Measurements from ENCODE around the gene GGPS1. TPM values are rescaled to one million over a fixed set of nuclear protein-coding genes. Genes with fewer than 3 reads are reported as not detected.

Gene GGPS1
- polyA plus RNA-seq, 4 donors = 19.7 to 36.2 (median 23.0) TPM

DNA sequence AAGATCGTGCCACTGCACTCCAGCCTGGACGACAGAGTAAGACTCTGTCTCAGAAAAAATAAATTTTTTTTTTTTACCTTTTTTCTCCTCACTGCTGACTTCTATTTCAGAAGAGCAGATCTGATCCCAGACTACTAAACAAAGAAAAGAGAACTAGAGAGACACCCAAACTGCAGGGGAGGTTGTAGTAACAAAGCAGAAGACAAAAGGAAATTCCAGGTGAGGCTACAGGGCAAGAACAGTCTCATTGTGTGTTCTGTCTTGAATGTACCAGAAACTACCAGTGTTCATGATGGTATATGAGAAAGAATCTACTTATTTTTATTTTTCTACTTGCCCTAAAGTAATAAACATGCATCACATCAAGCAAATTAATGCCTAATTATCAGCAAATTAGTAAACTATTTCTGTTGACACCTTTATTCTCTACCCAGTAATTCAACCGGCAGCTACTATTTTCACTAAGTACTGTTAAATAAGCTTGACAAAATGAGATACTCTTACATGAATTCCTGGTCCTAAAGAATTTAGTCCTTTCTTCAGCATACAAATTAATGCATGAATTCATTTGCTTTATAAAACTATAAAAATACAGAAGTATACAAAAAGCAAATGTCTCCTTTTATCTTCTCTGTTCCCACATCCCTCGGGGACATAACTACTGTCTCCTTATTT, 41.0 kb upstream of the GGPS1 start:
- WGBS, 3 donors = 87 to 93% (median 91%) methylated on average over 4 of the region's 4 CpGs
- no peak for FAIRE-seq
- Histone ChIP-seq H3K27ac (ENCODE audit: low read depth in 1 of 3, low read length in 2 of 3) (no peak overlapping the region), H3K4me3 (ENCODE audit: low read depth in 1 of 3, low read length in 3 of 3) (no peak overlapping the region), H3K27me3 (ENCODE audit: control insufficient read depth in 3 of 3, insufficient read depth in 3 of 3, low read length in 3 of 3) (no peaks in the 10 kb centered on the region), H3K36me3 (ENCODE audit: control insufficient read depth in 3 of 3, insufficient read depth in 2 of 3, low read depth in 1 of 3, low read length in 3 of 3) (no peaks in the 10 kb centered on the region), H3K9me3 (ENCODE audit: control insufficient read depth in 2 of 2, insufficient read depth in 1 of 2, low read depth in 1 of 2, low read length in 1 of 2) (no peaks in the 10 kb centered on the region), H3K4me1 (ENCODE audit: control insufficient read depth in 3 of 3, insufficient read depth in 2 of 3, low read depth in 1 of 3, low read length in 2 of 3) (no peaks in the 10 kb centered on the region)
- DNase-seq = no peak

DNA sequence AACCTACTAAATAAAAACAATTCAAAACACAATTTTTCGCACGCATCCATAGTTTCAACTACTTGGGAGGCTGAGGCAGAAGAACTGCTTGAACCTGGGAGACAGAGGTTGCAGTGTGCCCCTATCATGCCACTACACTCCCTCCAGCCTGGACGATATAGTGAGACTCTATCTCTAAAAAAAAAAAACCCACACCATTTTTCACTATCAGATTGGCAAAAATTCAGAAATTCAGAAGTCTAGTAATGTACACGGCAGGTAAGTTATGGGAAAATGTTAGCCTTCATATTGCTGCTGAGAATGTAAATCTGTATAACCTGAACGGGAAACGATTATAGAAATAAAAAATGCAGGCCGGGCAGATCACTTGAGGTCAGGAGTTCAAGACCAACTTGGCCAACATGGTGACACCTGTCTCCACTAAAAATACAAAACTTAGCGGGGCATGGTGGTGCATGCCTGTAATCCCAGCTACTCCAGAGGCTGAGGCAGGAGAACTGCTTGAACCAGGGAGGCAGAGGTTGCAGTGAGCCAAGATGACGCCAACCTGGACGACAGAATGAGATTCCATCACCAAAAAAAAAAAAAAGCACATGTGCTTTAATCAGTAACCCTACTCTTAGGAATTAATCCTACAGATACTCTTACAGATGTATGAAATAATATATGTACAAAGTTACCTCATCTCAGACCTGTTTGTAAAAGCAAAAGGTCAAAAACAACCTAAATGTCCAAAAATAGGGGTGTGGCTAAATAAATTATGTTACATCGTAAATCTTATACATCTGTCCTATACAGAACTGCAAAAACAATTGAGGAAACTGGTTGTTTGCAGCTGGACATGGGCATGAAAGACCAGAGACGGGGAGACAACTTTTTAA, 38.3 kb upstream of the GGPS1 start:
- H3K36me3 ChIP-seq (ENCODE audit: control insufficient read depth in 3 of 3, insufficient read depth in 2 of 3, low read depth in 1 of 3, low read length in 3 of 3) = no peaks in the 10 kb centered on the region
- no peaks in the 10 kb centered on the region for H3K4me1 ChIP-seq (ENCODE audit: control insufficient read depth in 3 of 3, insufficient read depth in 2 of 3, low read depth in 1 of 3, low read length in 2 of 3)
- H3K9me3 ChIP-seq (ENCODE audit: control insufficient read depth in 2 of 2, insufficient read depth in 1 of 2, low read depth in 1 of 2, low read length in 1 of 2) = no peaks in the 10 kb centered on the region
- DNase-seq (no peak), FAIRE-seq (no peak)
- no peaks in the 10 kb centered on the region for H3K27me3 ChIP-seq (ENCODE audit: control insufficient read depth in 3 of 3, insufficient read depth in 3 of 3, low read length in 3 of 3)
- no peak overlapping the region for H3K27ac ChIP-seq (ENCODE audit: low read depth in 1 of 3, low read length in 2 of 3)
- no peak overlapping the region for H3K4me3 ChIP-seq (ENCODE audit: low read depth in 1 of 3, low read length in 3 of 3)
- WGBS, 3 donors = 86 to 88% (median 86%) methylated on average over 12 of the region's 12 CpGs

DNA sequence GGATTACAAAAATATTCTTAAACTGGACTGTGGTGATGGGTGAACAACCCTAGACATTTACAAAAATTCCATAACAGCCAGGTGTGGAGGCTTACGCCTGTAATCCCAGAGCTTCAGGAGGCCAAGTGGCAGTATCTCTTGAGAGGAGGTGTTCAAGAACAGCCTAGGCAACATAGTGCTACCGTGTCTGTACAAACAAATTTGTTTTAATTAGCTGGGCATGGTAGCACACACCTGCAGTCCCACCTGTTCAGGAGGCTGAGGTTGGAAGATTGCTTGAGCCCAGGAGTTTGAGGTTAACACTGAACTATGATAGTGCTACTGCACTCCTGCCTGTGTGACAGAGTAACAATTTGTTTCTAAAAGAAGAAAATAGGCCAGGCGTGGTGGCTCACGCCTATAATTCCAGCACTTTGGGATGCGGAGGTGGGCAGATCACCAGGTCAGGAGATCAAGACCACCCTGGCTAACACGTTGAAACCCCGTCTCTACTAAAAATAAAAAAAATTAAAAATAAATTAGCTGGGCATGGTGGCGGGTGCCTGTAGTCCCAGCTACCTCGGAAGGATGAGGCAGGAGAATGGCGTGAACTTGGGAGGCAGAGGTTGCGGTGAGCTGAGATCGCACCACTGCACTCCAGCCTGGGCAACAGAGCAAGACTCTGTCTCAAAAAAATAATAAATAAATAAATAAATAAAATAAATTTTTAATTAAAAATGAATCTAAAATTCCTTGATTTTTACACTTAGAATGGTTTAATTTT, 37.4 kb upstream of the GGPS1 start:
- Histone ChIP-seq H3K4me1 (ENCODE audit: control insufficient read depth in 3 of 3, insufficient read depth in 2 of 3, low read depth in 1 of 3, low read length in 2 of 3) (no peaks in the 10 kb centered on the region), H3K27ac (ENCODE audit: low read depth in 1 of 3, low read length in 2 of 3) (no peak overlapping the region), H3K9me3 (ENCODE audit: control insufficient read depth in 2 of 2, insufficient read depth in 1 of 2, low read depth in 1 of 2, low read length in 1 of 2) (peaks cover 0 to 3% of the 10 kb centered on the region in 2 donors), H3K27me3 (ENCODE audit: control insufficient read depth in 3 of 3, insufficient read depth in 3 of 3, low read length in 3 of 3) (no peaks in the 10 kb centered on the region), H3K4me3 (ENCODE audit: low read depth in 1 of 3, low read length in 3 of 3) (no peak overlapping the region), H3K36me3 (ENCODE audit: control insufficient read depth in 3 of 3, insufficient read depth in 2 of 3, low read depth in 1 of 3, low read length in 3 of 3) (no peaks in the 10 kb centered on the region)
- 87 to 89% (median 88%) methylated on average over 12 of the region's 12 CpGs for WGBS, 3 donors
- DNase-seq (no peak), FAIRE-seq (no peak)

- H3K36me3 ChIP-seq (ENCODE audit: control insufficient read depth in 3 of 3, insufficient read depth in 2 of 3, low read depth in 1 of 3, low read length in 3 of 3) = no peaks in the 10 kb centered on the region
- H3K4me1 ChIP-seq (ENCODE audit: control insufficient read depth in 3 of 3, insufficient read depth in 2 of 3, low read depth in 1 of 3, low read length in 2 of 3) = no peaks in the 10 kb centered on the region
- no peaks in the 10 kb centered on the region for H3K27me3 ChIP-seq (ENCODE audit: control insufficient read depth in 3 of 3, insufficient read depth in 3 of 3, low read length in 3 of 3)
- DNase-seq = no peak
- no peak overlapping the region for H3K4me3 ChIP-seq (ENCODE audit: low read depth in 1 of 3, low read length in 3 of 3)
- 65 to 73% (median 71%) methylated on average over 6 of the region's 6 CpGs for WGBS, 3 donors
- FAIRE-seq = no peak
- no peak overlapping the region for H3K27ac ChIP-seq (ENCODE audit: low read depth in 1 of 3, low read length in 2 of 3)
- H3K9me3 ChIP-seq (ENCODE audit: control insufficient read depth in 2 of 2, insufficient read depth in 1 of 2, low read depth in 1 of 2, low read length in 1 of 2) = peaks cover 0 to 11% of the 10 kb centered on the region in 2 donors
Measured at GRCh38 chr1:235291599-235292091, 36.7 kb upstream of the GGPS1 start.

GRCh38 chr1:235292790-235293189, 35.6 kb upstream of the GGPS1 start:
- Histone ChIP-seq H3K9me3 (ENCODE audit: control insufficient read depth in 2 of 2, insufficient read depth in 1 of 2, low read depth in 1 of 2, low read length in 1 of 2) (peaks cover 0 to 15% of the 10 kb centered on the region in 2 donors), H3K4me1 (ENCODE audit: control insufficient read depth in 3 of 3, insufficient read depth in 2 of 3, low read depth in 1 of 3, low read length in 2 of 3) (no peaks in the 10 kb centered on the region), H3K4me3 (ENCODE audit: low read depth in 1 of 3, low read length in 3 of 3) (no peak overlapping the region), H3K36me3 (ENCODE audit: control insufficient read depth in 3 of 3, insufficient read depth in 2 of 3, low read depth in 1 of 3, low read length in 3 of 3) (no peaks in the 10 kb centered on the region), H3K27me3 (ENCODE audit: control insufficient read depth in 3 of 3, insufficient read depth in 3 of 3, low read length in 3 of 3) (no peaks in the 10 kb centered on the region), H3K27ac (ENCODE audit: low read depth in 1 of 3, low read length in 2 of 3) (no peak overlapping the region)
- 90 to 97% (median 92%) methylated on average over 4 of the region's 4 CpGs for WGBS, 3 donors
- FAIRE-seq (no peak), DNase-seq (no peak)

DNA sequence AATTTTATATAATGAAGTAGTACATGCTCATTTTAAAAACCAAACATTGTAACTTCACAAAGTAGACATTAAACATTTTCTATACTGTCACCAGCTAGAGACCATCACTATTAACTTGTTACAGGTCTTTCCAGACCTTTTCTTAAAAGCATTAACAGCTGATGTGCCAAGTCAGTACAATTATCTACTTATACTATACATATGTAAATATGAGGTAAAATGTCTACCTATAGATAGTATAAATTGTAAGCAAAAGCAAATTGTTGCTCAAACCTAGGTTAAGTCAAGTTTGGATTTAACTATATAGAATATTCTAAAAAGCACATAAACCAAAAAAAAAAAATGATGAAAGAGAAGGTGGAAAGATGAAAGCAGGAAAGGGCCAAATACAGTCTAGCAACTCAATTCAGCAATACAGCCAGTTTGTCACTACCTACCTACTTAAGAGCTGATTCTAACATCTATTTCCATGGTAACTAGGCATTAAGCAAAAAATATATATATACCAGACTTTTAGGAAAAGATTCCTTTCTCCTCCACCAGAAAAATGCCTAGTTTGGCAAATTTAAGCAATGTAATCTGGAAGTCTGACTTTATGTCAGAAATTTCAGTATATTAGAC, 34.9 kb upstream of the GGPS1 start:
- no peaks in the 10 kb centered on the region for H3K27me3 ChIP-seq (ENCODE audit: control insufficient read depth in 3 of 3, insufficient read depth in 3 of 3, low read length in 3 of 3)
- H3K4me1 ChIP-seq (ENCODE audit: control insufficient read depth in 3 of 3, insufficient read depth in 2 of 3, low read depth in 1 of 3, low read length in 2 of 3) = no peaks in the 10 kb centered on the region
- H3K9me3 ChIP-seq (ENCODE audit: control insufficient read depth in 2 of 2, insufficient read depth in 1 of 2, low read depth in 1 of 2, low read length in 1 of 2) = peaks cover 0 to 15% of the 10 kb centered on the region in 2 donors
- DNase-seq (no peak), FAIRE-seq (no peak)
- no peaks in the 10 kb centered on the region for H3K36me3 ChIP-seq (ENCODE audit: control insufficient read depth in 3 of 3, insufficient read depth in 2 of 3, low read depth in 1 of 3, low read length in 3 of 3)
- no peak overlapping the region for H3K27ac ChIP-seq (ENCODE audit: low read depth in 1 of 3, low read length in 2 of 3)
- no peak overlapping the region for H3K4me3 ChIP-seq (ENCODE audit: low read depth in 1 of 3, low read length in 3 of 3)

DNA sequence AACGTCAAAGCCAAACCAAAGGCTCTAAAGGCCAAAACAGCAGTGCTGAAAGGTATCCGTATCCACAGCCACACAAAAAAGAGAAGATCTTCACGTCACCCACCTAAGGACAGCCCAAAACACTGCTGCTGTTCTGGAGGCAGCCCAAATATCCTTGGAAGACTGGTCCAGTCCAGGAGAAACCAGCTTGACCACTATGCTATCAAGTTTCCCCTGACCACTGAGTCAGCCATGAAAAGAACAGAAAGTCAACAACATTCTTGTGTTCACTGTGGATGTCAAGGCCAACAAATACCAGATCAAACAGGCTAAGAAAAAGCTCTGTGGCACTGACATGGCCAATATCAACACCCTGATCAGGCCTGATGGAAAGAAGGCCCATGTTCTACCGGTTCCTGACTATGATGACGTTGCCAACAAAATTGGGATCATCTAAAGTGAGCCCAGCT, 32.4 kb upstream of the GGPS1 start:
- Histone ChIP-seq H3K9me3 (ENCODE audit: control insufficient read depth in 2 of 2, insufficient read depth in 1 of 2, low read depth in 1 of 2, low read length in 1 of 2) (peaks cover 0 to 15% of the 10 kb centered on the region in 2 donors), H3K36me3 (ENCODE audit: control insufficient read depth in 3 of 3, insufficient read depth in 2 of 3, low read depth in 1 of 3, low read length in 3 of 3) (no peaks in the 10 kb centered on the region), H3K27me3 (ENCODE audit: control insufficient read depth in 3 of 3, insufficient read depth in 3 of 3, low read length in 3 of 3) (no peaks in the 10 kb centered on the region), H3K27ac (ENCODE audit: low read depth in 1 of 3, low read length in 2 of 3) (no peak overlapping the region), H3K4me1 (ENCODE audit: control insufficient read depth in 3 of 3, insufficient read depth in 2 of 3, low read depth in 1 of 3, low read length in 2 of 3) (peaks cover 0 to 5% (median 0%) of the 10 kb centered on the region in 3 donors), H3K4me3 (ENCODE audit: low read depth in 1 of 3, low read length in 3 of 3) (no peak overlapping the region)
- no peak for FAIRE-seq
- DNase-seq = no peak
- WGBS, 3 donors = 86 to 90% (median 90%) methylated on average over 5 of the region's 5 CpGs

DNA sequence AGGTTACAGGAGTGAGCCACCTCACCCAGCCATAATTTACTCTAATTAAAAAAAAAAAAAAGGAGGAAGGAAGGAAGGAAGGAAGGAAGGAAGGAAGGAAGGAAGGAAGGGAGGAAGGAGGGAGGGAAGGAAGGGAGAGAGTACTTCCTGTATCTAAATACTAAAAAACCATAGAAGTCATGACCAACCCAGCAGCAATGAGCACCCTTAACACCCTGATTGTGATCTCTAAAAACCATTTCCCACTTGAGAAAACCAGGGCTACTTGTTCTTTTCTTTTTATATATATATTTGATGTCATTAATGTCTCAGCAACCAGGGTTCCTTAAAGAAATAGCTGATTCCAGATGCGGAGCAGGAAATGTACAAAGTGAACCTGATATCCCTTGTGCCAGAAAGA, 31.6 kb upstream of the GGPS1 start:
- FAIRE-seq = no peak
- DNase-seq = no peak
- Histone ChIP-seq H3K4me1 (ENCODE audit: control insufficient read depth in 3 of 3, insufficient read depth in 2 of 3, low read depth in 1 of 3, low read length in 2 of 3) (peaks cover 0 to 5% (median 0%) of the 10 kb centered on the region in 3 donors), H3K9me3 (ENCODE audit: control insufficient read depth in 2 of 2, insufficient read depth in 1 of 2, low read depth in 1 of 2, low read length in 1 of 2) (peaks cover 0 to 15% of the 10 kb centered on the region in 2 donors), H3K27me3 (ENCODE audit: control insufficient read depth in 3 of 3, insufficient read depth in 3 of 3, low read length in 3 of 3) (no peaks in the 10 kb centered on the region), H3K27ac (ENCODE audit: low read depth in 1 of 3, low read length in 2 of 3) (no peak overlapping the region), H3K4me3 (ENCODE audit: low read depth in 1 of 3, low read length in 3 of 3) (no peak overlapping the region), H3K36me3 (ENCODE audit: control insufficient read depth in 3 of 3, insufficient read depth in 2 of 3, low read depth in 1 of 3, low read length in 3 of 3) (peaks cover 0 to 2% (median 0%) of the 10 kb centered on the region in 3 donors)
- 96 to 100% (median 99%) methylated on average over 1 of the region's 1 CpG for whole genome bisulfite sequencing, 3 donors
